Measurements from ENCODE around the gene NFKBIE.

The NFKBIE gene

DNA sequence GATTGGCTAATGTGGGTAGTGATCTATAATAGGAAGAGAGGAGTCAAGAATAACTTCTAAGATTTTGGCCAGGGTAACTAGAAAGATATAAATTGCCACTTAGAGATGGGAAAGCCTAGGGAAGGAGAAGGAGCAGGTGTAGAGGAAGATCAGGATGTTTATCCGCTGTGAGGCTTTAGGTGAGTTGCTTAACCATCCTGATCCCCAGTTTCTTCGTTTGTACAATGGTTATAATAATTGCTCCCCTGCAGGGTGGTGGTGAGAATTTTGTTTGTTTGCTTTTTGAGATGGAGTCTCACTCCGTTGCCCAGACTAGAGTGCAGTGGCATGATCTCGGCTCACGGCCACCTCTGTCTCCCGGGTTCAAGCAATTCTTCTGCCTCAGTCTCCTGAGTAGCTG is 51.0 kb downstream of the NFKBIE start:
- no peak for DNase-seq (ENCODE audit: low read depth, low spot score)
- no peak overlapping the region for H3K4me3 ChIP-seq (ENCODE audit: low read depth, low read length)
- TF ChIP-seq, protein P1, sequence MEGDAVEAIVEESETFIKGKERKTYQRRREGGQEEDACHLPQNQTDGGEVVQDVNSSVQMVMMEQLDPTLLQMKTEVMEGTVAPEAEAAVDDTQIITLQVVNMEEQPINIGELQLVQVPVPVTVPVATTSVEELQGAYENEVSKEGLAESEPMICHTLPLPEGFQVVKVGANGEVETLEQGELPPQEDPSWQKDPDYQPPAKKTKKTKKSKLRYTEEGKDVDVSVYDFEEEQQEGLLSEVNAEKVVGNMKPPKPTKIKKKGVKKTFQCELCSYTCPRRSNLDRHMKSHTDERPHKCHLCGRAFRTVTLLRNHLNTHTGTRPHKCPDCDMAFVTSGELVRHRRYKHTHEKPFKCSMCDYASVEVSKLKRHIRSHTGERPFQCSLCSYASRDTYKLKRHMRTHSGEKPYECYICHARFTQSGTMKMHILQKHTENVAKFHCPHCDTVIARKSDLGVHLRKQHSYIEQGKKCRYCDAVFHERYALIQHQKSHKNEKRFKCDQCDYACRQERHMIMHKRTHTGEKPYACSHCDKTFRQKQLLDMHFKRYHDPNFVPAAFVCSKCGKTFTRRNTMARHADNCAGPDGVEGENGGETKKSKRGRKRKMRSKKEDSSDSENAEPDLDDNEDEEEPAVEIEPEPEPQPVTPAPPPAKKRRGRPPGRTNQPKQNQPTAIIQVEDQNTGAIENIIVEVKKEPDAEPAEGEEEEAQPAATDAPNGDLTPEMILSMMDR (IDR thresholded peaks at IDR 0.05; ENCODE audit: low read depth, low read length), result no peak
- in situ Hi-C loops (cut with HindIII; ENCODE audit: low sequenced_read_pairs), result no loop called here

DNA sequence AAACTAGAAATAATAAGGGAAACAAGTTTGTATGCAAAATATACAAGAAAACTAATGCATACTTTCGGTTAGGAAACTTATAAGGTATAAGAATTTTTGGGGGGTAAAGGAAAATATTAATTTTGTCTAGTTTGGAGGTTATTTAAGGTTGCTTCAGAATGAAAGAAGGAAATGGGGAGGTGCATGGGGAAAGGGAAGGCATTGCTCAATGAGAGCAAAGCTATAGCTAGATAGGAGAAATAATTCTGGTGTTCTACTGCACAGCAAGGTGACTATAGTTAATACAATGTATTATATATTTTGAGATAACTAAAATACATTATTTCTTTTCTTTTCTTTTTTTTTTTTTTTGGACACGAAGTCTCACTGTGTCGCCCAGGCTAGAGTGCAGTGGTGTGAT is 54.1 kb downstream of the NFKBIE start:
- no peak overlapping the region for H3K4me3 ChIP-seq (ENCODE audit: low read depth, low read length)
- TF ChIP-seq, protein P1 (IDR thresholded peaks at IDR 0.05; ENCODE audit: low read depth, low read length), result no peak
- DNase-seq (ENCODE audit: low read depth, low spot score), result no peak
- in situ Hi-C loops (cut with HindIII; ENCODE audit: low sequenced_read_pairs), result no loop called here
